Upper lobe of left lung (tissue), 6 donors: ENCODE data around the gene EBF3. TPM values are rescaled to one million over a fixed set of nuclear protein-coding genes. Genes with fewer than 3 reads are reported as not detected.

Experiments used
- ATAC-seq, 2 donors: fragments of 200-7000 bp; cut with Tn5 transposase; one replicate each; pipeline ENCODE4 v1.9.1; 2022; ENCODE audit warnings: mild to moderate bottlenecking in 2 of 2, moderate library complexity in 2 of 2; ENCODE audit not compliant: low FRiP score in 2 of 2
- DNase-seq, 2 donors: peaks; one replicate each; pipeline ENCODE4 v3.0.0-alpha.2; 2019 to 2020
- H3K27ac ChIP-seq, 4 donors: fragments of 200-600 bp; sonication (generic); one replicate each; pipeline ENCODE4 v1.5.1; 2016 to 2019
- H3K27me3 ChIP-seq, 4 donors: fragments of 200-600 bp; sonication (generic); one replicate each; pipeline ENCODE4 v1.5.1; 2017 to 2019
- H3K36me3 ChIP-seq, 4 donors: fragments of 200-600 bp; sonication (generic); one replicate each; pipeline ENCODE4 v1.5.1; 2016 to 2019
- H3K4me1 ChIP-seq, 4 donors: fragments of 200-600 bp; sonication (generic); one replicate each; pipeline ENCODE4 v1.5.1; 2018 to 2019
- H3K4me3 ChIP-seq, 4 donors: fragments of 200-600 bp; sonication (generic); one replicate each; pipeline ENCODE4 v1.5.1; 2017 to 2019; ENCODE audit warnings: mild to moderate bottlenecking in 2 of 4, moderate library complexity in 1 of 4
- H3K9me3 ChIP-seq, 4 donors: fragments of 200-600 bp; sonication (generic); one replicate each; pipeline ENCODE4 v1.5.1; 2018 to 2019
- CTCF ChIP-seq, 6 experiments: fragments of 450-650 bp in 4 of 6; fragments of 200-600 bp in 2 of 6; sonication (generic) in 2 of 6; IDR thresholded peaks; one replicate each; pipeline ENCODE4 v1.5.1; 2016 to 2019; ENCODE audit warnings: antibody characterized with exemption in 6 of 6
- EP300 ChIP-seq, 4 donors: sonication (generic); formaldehyde crosslinking; IDR thresholded peaks; one replicate each; pipeline ENCODE4 v1.5.1; 2017; ENCODE audit warnings: antibody characterized with exemption in 4 of 4, control low read depth in 2 of 4
- POLR2A ChIP-seq, 4 donors: fragments of 450-650 bp; IDR thresholded peaks; one replicate each; pipeline ENCODE4 v1.5.1; 2016 to 2017; ENCODE audit warnings: antibody characterized with exemption in 4 of 4, mild to moderate bottlenecking in 2 of 4
- POLR2AphosphoS5 ChIP-seq, 2 donors: sonication (generic); formaldehyde crosslinking; IDR thresholded peaks; one replicate each; pipeline ENCODE4 v1.5.1; 2017; ENCODE audit warnings: antibody characterized with exemption in 2 of 2
- WGBS, 2 donors: methylation state at CpG; one replicate each; pipeline ENCODE4 v1.1.5; 2017 to 2018; 5-methylcytosine and 5-hydroxymethylcytosine counted together
- total RNA-seq, 6 donors: library from RNA; depleted of rRNA in 4 of 6; stranded (reverse); fragments of >200 nt in 4 of 6; gene quantifications; one replicate each; pipeline versions ENCODE4 v1.1.0 to v1.2.1, GENCODE V29; 2016 to 2021
- donor health status: DM: no; HTN: no; CAD: no; lungs with moderate emphysema.
- donor health status: DM: no; HTN: yes; CAD: no; lungs with severe emphysema.

EBF3 gene
- total RNA-seq, 6 donors from 2014 or later, result 0.06 to 0.51 TPM; not detected in 4

GRCh38 chr10:129869596-129870473, 94.2 kb downstream of the EBF3 start:
- DNase-seq (no peak), ATAC-seq (no peak)
- TF ChIP-seq CTCF (IDR thresholded peaks at IDR 0.05) (no peak), POLR2A (IDR thresholded peaks at IDR 0.05) (no peak), POLR2AphosphoS5 (IDR thresholded peaks at IDR 0.05) (no peak), EP300 (IDR thresholded peaks at IDR 0.05) (no peak)
- Histone ChIP-seq H3K4me1 (no peaks in the 10 kb centered on the region), H3K9me3 (no peaks in the 10 kb centered on the region), H3K4me3 (no peak overlapping the region), H3K27me3 (no peaks in the 10 kb centered on the region), H3K27ac (no peak overlapping the region), H3K36me3 (no peaks in the 10 kb centered on the region)
- WGBS, 2 donors, result 91 to 94% methylated on average over 22 of the region's 22 CpGs

DNA sequence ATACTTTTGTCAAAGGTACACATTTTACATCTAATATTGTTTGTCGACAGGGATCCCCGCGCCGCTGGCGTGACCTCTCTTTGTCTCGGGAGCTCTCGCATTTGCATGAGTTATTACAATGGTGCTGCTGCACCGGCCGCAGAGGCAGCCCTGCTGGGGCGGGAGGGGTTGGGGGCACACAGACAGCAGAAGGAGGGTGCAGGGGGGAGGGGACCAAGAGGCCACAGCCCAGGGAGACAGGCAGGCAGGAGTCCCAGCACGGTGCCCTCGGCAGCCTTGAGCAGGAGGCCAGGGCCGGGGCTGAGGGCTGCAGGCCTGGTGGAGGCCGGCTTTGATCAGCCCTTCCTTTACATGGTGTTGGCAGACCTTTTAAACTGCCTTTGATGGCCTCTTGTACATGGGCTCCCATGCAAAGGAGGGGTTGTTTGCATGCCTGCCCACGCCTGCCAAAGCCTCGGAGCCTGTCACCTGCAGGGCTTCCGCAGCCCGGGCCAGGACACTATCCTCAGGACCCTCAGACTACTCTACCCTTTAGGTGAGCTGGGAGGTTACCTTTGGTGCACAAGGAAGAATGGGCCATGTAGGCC, 95.5 kb downstream of the EBF3 start:
- Histone ChIP-seq H3K4me1 (no peaks in the 10 kb centered on the region), H3K9me3 (no peaks in the 10 kb centered on the region), H3K27me3 (no peaks in the 10 kb centered on the region), H3K27ac (no peak overlapping the region), H3K36me3 (no peaks in the 10 kb centered on the region), H3K4me3 (no peak overlapping the region)
- ATAC-seq, result peak in 1 of 2 donors; percentile 5
- WGBS, 2 donors, result 84 to 90% methylated on average over 14 to 18 of the region's 18 CpGs
- no peak for TF ChIP-seq CTCF (IDR thresholded peaks at IDR 0.05)
- TF ChIP-seq POLR2A (IDR thresholded peaks at IDR 0.05), result no peak
- no peak for TF ChIP-seq POLR2AphosphoS5 (IDR thresholded peaks at IDR 0.05)
- no peak for TF ChIP-seq EP300 (IDR thresholded peaks at IDR 0.05)
- DNase-seq, result peak in 1 of 2 donors; percentile 68

GRCh38 chr10:129867631-129868179, 96.4 kb downstream of the EBF3 start:
- Histone ChIP-seq H3K9me3 (no peaks in the 10 kb centered on the region), H3K4me1 (no peaks in the 10 kb centered on the region), H3K27me3 (no peaks in the 10 kb centered on the region), H3K36me3 (no peaks in the 10 kb centered on the region), H3K4me3 (no peak overlapping the region), H3K27ac (no peak overlapping the region)
- 96 to 97% methylated on average over 33 to 36 of the region's 36 CpGs for WGBS, 2 donors
- TF ChIP-seq POLR2AphosphoS5 (IDR thresholded peaks at IDR 0.05), result no peak
- TF ChIP-seq POLR2A (IDR thresholded peaks at IDR 0.05), result no peak
- no peak for TF ChIP-seq CTCF (IDR thresholded peaks at IDR 0.05)
- no peak for TF ChIP-seq EP300 (IDR thresholded peaks at IDR 0.05)
- ATAC-seq, result no peak
- no peak for DNase-seq

DNA sequence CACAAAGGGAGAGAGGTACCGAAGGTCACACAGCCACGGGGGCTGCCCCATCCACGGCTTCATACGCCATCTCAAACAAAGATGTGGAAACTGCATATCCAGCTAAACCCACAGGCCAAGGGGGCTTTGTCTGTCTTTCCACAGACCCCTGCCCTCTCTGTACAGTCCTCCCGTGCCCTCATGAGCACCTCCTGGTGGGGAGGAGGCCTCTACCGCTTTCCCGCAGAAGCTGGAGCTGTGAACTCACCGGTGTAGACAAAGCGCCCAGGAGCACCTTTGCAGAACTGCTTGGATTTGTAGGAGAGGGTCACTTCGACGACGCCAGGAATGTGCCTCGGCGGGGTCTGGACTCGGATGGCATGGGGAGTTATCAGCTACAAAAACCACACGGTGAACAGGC, 97.2 kb downstream of the EBF3 start:
- Histone ChIP-seq H3K4me1 (no peaks in the 10 kb centered on the region), H3K27ac (no peak overlapping the region), H3K27me3 (no peaks in the 10 kb centered on the region), H3K9me3 (no peaks in the 10 kb centered on the region), H3K4me3 (no peak overlapping the region), H3K36me3 (no peaks in the 10 kb centered on the region)
- ATAC-seq (no peak), DNase-seq (no peak)
- WGBS, 2 donors, result 93 to 95% methylated on average over 12 to 16 of the region's 16 CpGs
- TF ChIP-seq POLR2A (IDR thresholded peaks at IDR 0.05) (no peak), EP300 (IDR thresholded peaks at IDR 0.05) (no peak), POLR2AphosphoS5 (IDR thresholded peaks at IDR 0.05) (no peak), CTCF (IDR thresholded peaks at IDR 0.05) (no peak)
